ENCODE measurements around the gene EXO1. TPM values are rescaled to one million over a fixed set of nuclear protein-coding genes. Genes with fewer than 3 reads are reported as not detected.
"Not testable (repeated sequence)": the region's sequence is repeated elsewhere in the genome, so short reads cannot be mapped to it uniquely, and the experiment has no call there.

The EXO1 gene
- total RNA-seq: 2.3 TPM in 2 replicates

- ChIA-PET CTCF (interaction anchor here (0.7 to 1.7 kb wide), 4 partner anchors 148 to 237 kb away, joined by 3 to 7 read pairs (median 4); partner anchors contain the start of gene MAP1LC3C), POLR2A (interaction anchor here (0.6 to 1.9 kb wide), 4 partner anchors 208 to 1626 kb away, joined by 3 to 8 read pairs (median 5); partner anchors contain the start of genes CHML, FH and OPN3)
- DNase-seq: peak; percentile 91
- peak; percentile 98 for ATAC-seq (ENCODE audit: low read depth)
- Mint-ChIP-seq H3K27ac (peak within 1 kb of the TSS; percentile 99), H3K36me3 (ENCODE audit: low read depth) (peaks cover 2% of the 10 kb centered on the region), H3K4me3 (peak within 1 kb of the TSS; percentile 100), H3K4me1 (peaks cover 15% of the 10 kb centered on the region), H3K27me3 (no peaks in the 10 kb centered on the region), H3K9me3 (no peaks in the 10 kb centered on the region)
- no peak for TF ChIP-seq CTCF (IDR thresholded peaks at IDR 0.05)
- intact Hi-C loops (cut with micrococcal nuclease): loop anchor here (1.0 to 2.0 kb wide), 8 partner anchors 49 to 1407 kb away; partner anchors contain the start of genes CEP170, CHML, FH and OPN3
Measured at GRCh38 chr1:241847796-241848685, at the start of gene EXO1. TSS of gene EXO1 (plus strand) at chr1:241848204. CDS start at chr1:241850426, 2,222 bp downstream.

- Mint-ChIP-seq H3K4me1 (no peaks in the 10 kb centered on the region), H3K36me3 (ENCODE audit: low read depth) (no peaks in the 10 kb centered on the region), H3K9me3 (no peaks in the 10 kb centered on the region), H3K27ac (no peak overlapping the region), H3K4me3 (no peak overlapping the region), H3K27me3 (peaks cover 18% of the 10 kb centered on the region)
- POLR2A ChIA-PET: no interaction called here
- ATAC-seq (ENCODE audit: low read depth): no peak
- CTCF ChIA-PET: no interaction called here
- TF ChIP-seq CTCF (IDR thresholded peaks at IDR 0.05): no peak
- no peak for DNase-seq
- intact Hi-C loops (cut with micrococcal nuclease): no loop called here
Measured at GRCh38 chr1:241799416-241799815, 48.6 kb upstream of the EXO1 start.

- intact Hi-C loops (cut with micrococcal nuclease): no loop called here
- H3K4me3 Mint-ChIP-seq: no peak overlapping the region
- H3K27ac Mint-ChIP-seq: no peak overlapping the region
- TF ChIP-seq CTCF (IDR thresholded peaks at IDR 0.05): no peak
- no peaks in the 10 kb centered on the region for H3K36me3 Mint-ChIP-seq (ENCODE audit: low read depth)
- DNase-seq: no peak
- no peak for ATAC-seq (ENCODE audit: low read depth)
- no peaks in the 10 kb centered on the region for H3K4me1 Mint-ChIP-seq
- ChIA-PET CTCF (no interaction called here), POLR2A (no interaction called here)
- peaks cover 18% of the 10 kb centered on the region for H3K27me3 Mint-ChIP-seq
- no peaks in the 10 kb centered on the region for H3K9me3 Mint-ChIP-seq
Measured at GRCh38 chr1:241800640-241801039, 47.4 kb upstream of the EXO1 start.

- Mint-ChIP-seq H3K9me3 (no peaks in the 10 kb centered on the region), H3K27ac (no peak overlapping the region), H3K4me3 (no peak overlapping the region), H3K27me3 (peaks cover 14% of the 10 kb centered on the region), H3K36me3 (ENCODE audit: low read depth) (no peaks in the 10 kb centered on the region), H3K4me1 (no peaks in the 10 kb centered on the region)
- TF ChIP-seq CTCF (IDR thresholded peaks at IDR 0.05): no peak
- POLR2A ChIA-PET: no interaction called here
- CTCF ChIA-PET: no interaction called here
- no peak for DNase-seq
- intact Hi-C loops (cut with micrococcal nuclease): no loop called here
- no peak for ATAC-seq (ENCODE audit: low read depth)
Measured at GRCh38 chr1:241802863-241803262, 45.1 kb upstream of the EXO1 start.

- POLR2A ChIA-PET; DNase-seq; H3K36me3 Mint-ChIP-seq (ENCODE audit: low read depth); H3K4me3 Mint-ChIP-seq; CTCF ChIA-PET; H3K9me3 Mint-ChIP-seq; intact Hi-C loops (cut with micrococcal nuclease); H3K4me1 Mint-ChIP-seq; ATAC-seq (ENCODE audit: low read depth); H3K27ac Mint-ChIP-seq: not testable (repeated sequence)
- peaks cover 13% of the 10 kb centered on the region for H3K27me3 Mint-ChIP-seq
Measured at GRCh38 chr1:241804706-241805105, 43.3 kb upstream of the EXO1 start.

Measured in activated B cell treated with CpG ODN at 0.5 μM for 24 hours (primary cell).